ENCODE data around the gene CNOT4.

CNOT4 gene

DNA sequence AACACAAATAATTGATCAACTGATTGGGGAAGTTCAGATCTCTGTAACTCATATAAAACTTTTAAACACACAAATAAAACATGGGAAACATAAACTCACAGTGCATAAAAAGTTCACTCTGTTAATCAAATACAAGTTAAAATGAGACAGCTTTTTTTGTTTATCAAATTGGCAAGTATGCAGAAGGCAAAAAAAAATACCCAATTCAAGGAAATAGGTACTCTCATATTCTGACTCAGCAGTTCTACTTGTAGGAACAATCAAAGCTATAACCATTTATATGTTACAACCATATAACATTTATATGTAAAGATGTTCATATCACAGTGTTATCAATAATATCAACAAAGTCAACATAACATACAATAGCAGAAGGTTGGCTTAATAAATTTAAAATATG lies 102.0 kb downstream of the CNOT4 start:
- no peak overlapping the region for H4K8ac ChIP-seq (ENCODE audit: low read depth, low read length)
- no peaks in the 10 kb centered on the region for H3K9me3 ChIP-seq (replicated peaks in 1 of 2; ENCODE audit: control insufficient read depth in 2 of 2, insufficient read depth in 1 of 2, low read depth in 1 of 2, low read length in 2 of 2)
- H3K27ac ChIP-seq (replicated peaks; ENCODE audit: low read length) = no peak overlapping the region
- H3K4ac ChIP-seq (ENCODE audit: low read length) = no peak overlapping the region
- no peaks in the 10 kb centered on the region for H3K4me1 ChIP-seq (ENCODE audit: control insufficient read depth in 2 of 2, insufficient read depth in 1 of 2, low read depth in 1 of 2, low read length in 2 of 2)
- H3K79me1 ChIP-seq (ENCODE audit: low read depth, low read length) = no peaks in the 10 kb centered on the region
- H3K14ac ChIP-seq (ENCODE audit: low read length) = no peak overlapping the region
- H3K9ac ChIP-seq (ENCODE audit: low read depth, low read length, poor library complexity) = no peak overlapping the region
- no peak overlapping the region for H2BK12ac ChIP-seq (ENCODE audit: low read length)
- H2AFZ ChIP-seq (ENCODE audit: low read length) = no peak overlapping the region
- H2BK5ac ChIP-seq (ENCODE audit: low read length) = no peak overlapping the region
- no peak overlapping the region for H4K91ac ChIP-seq (ENCODE audit: low read depth, low read length, poor library complexity)
- H2BK15ac ChIP-seq (ENCODE audit: low read length) = no peak overlapping the region
- peaks cover 0 to 28% of the 10 kb centered on the region in 2 donors for H3K36me3 ChIP-seq (replicated peaks in 1 of 2; ENCODE audit: control insufficient read depth in 2 of 2, insufficient read depth in 2 of 2, low read length in 2 of 2)
- H2AK5ac ChIP-seq (ENCODE audit: low read depth, low read length) = no peak overlapping the region
- H3K27me3 ChIP-seq (ENCODE audit: control insufficient read depth in 3 of 3, insufficient read depth in 3 of 3, low read depth in 1 of 3, low read length in 3 of 3) = no peaks in the 10 kb centered on the region
- no peak overlapping the region for H3K4me2 ChIP-seq (ENCODE audit: insufficient read depth, low read length, poor library complexity, severe bottlenecking)
- H3K23ac ChIP-seq (ENCODE audit: low read depth, low read length, poor library complexity) = no peak overlapping the region
- no peak overlapping the region for H3K18ac ChIP-seq (ENCODE audit: low read length)
- no peak overlapping the region for H2BK120ac ChIP-seq (ENCODE audit: low read depth, low read length)
- no peak for DNase-seq (ENCODE audit: low spot score)
- no peak overlapping the region for H3K4me3 ChIP-seq (ENCODE audit: low read length in 2 of 2)

GRCh38 chr7:135406918-135407317 lies 103.0 kb downstream of the CNOT4 start:
- Histone ChIP-seq H2BK120ac (ENCODE audit: low read depth, low read length) (no peak overlapping the region), H3K18ac (ENCODE audit: low read length) (no peak overlapping the region), H3K23ac (ENCODE audit: low read depth, low read length, poor library complexity) (no peak overlapping the region), H4K91ac (ENCODE audit: low read depth, low read length, poor library complexity) (no peak overlapping the region), H3K4me3 (ENCODE audit: low read length in 2 of 2) (no peak overlapping the region), H3K14ac (ENCODE audit: low read length) (no peak overlapping the region), H2AK5ac (ENCODE audit: low read depth, low read length) (no peak overlapping the region), H2AFZ (ENCODE audit: low read length) (no peak overlapping the region), H4K8ac (ENCODE audit: low read depth, low read length) (no peak overlapping the region), H3K27me3 (ENCODE audit: control insufficient read depth in 3 of 3, insufficient read depth in 3 of 3, low read depth in 1 of 3, low read length in 3 of 3) (no peaks in the 10 kb centered on the region), H3K4ac (ENCODE audit: low read length) (no peak overlapping the region), H3K4me2 (ENCODE audit: insufficient read depth, low read length, poor library complexity, severe bottlenecking) (no peak overlapping the region), H2BK5ac (ENCODE audit: low read length) (no peak overlapping the region), H3K27ac (replicated peaks; ENCODE audit: low read length) (no peak overlapping the region), H3K9me3 (replicated peaks in 1 of 2; ENCODE audit: control insufficient read depth in 2 of 2, insufficient read depth in 1 of 2, low read depth in 1 of 2, low read length in 2 of 2) (no peaks in the 10 kb centered on the region), H3K79me1 (ENCODE audit: low read depth, low read length) (no peaks in the 10 kb centered on the region), H2BK12ac (ENCODE audit: low read length) (no peak overlapping the region), H3K9ac (ENCODE audit: low read depth, low read length, poor library complexity) (no peak overlapping the region), H3K4me1 (ENCODE audit: control insufficient read depth in 2 of 2, insufficient read depth in 1 of 2, low read depth in 1 of 2, low read length in 2 of 2) (no peaks in the 10 kb centered on the region), H2BK15ac (ENCODE audit: low read length) (no peak overlapping the region), H3K36me3 (replicated peaks in 1 of 2; ENCODE audit: control insufficient read depth in 2 of 2, insufficient read depth in 2 of 2, low read length in 2 of 2) (peaks cover 0 to 21% of the 10 kb centered on the region in 2 donors)
- DNase-seq (ENCODE audit: low spot score) = no peak
- no CpG with 5 or more reads among the region's 3 CpGs for WGBS, 2 donors (ENCODE audit: extremely low coverage in 2 of 2, insufficient read length in 2 of 2, insufficient replicate concordance in 1 of 2)

- Histone ChIP-seq H4K8ac (ENCODE audit: low read depth, low read length) (no peak overlapping the region), H3K23ac (ENCODE audit: low read depth, low read length, poor library complexity) (no peak overlapping the region), H2BK120ac (ENCODE audit: low read depth, low read length) (no peak overlapping the region)
Observed at GRCh38 chr7:135405969-135406368, 103.9 kb downstream of the CNOT4 start.

GRCh38 chr7:135403302-135403701 lies 106.6 kb downstream of the CNOT4 start:
- H3K18ac ChIP-seq (ENCODE audit: low read length) = no peak overlapping the region
- no CpG with 5 or more reads among the region's 3 CpGs for WGBS, 2 donors (ENCODE audit: extremely low coverage in 2 of 2, insufficient read length in 2 of 2, insufficient replicate concordance in 1 of 2)
- H3K27me3 ChIP-seq (ENCODE audit: control insufficient read depth in 3 of 3, insufficient read depth in 3 of 3, low read depth in 1 of 3, low read length in 3 of 3) = no peaks in the 10 kb centered on the region
- no peak overlapping the region for H3K4me2 ChIP-seq (ENCODE audit: insufficient read depth, low read length, poor library complexity, severe bottlenecking)
- no peak overlapping the region for H2AK5ac ChIP-seq (ENCODE audit: low read depth, low read length)
- H3K79me1 ChIP-seq (ENCODE audit: low read depth, low read length) = no peaks in the 10 kb centered on the region
- H3K4me3 ChIP-seq (ENCODE audit: low read length in 2 of 2) = no peak overlapping the region
- no peaks in the 10 kb centered on the region for H3K9me3 ChIP-seq (replicated peaks in 1 of 2; ENCODE audit: control insufficient read depth in 2 of 2, insufficient read depth in 1 of 2, low read depth in 1 of 2, low read length in 2 of 2)
- no peak overlapping the region for H4K91ac ChIP-seq (ENCODE audit: low read depth, low read length, poor library complexity)
- H3K4ac ChIP-seq (ENCODE audit: low read length) = no peak overlapping the region
- DNase-seq (ENCODE audit: low spot score) = no peak
- no peak overlapping the region for H4K8ac ChIP-seq (ENCODE audit: low read depth, low read length)
- H2AFZ ChIP-seq (ENCODE audit: low read length) = no peak overlapping the region
- H3K14ac ChIP-seq (ENCODE audit: low read length) = no peak overlapping the region
- H2BK120ac ChIP-seq (ENCODE audit: low read depth, low read length) = no peak overlapping the region
- no peak overlapping the region for H3K23ac ChIP-seq (ENCODE audit: low read depth, low read length, poor library complexity)
- H2BK12ac ChIP-seq (ENCODE audit: low read length) = no peak overlapping the region
- H3K36me3 ChIP-seq (replicated peaks in 1 of 2; ENCODE audit: control insufficient read depth in 2 of 2, insufficient read depth in 2 of 2, low read length in 2 of 2) = peaks cover 0 to 9% of the 10 kb centered on the region in 2 donors
- H3K9ac ChIP-seq (ENCODE audit: low read depth, low read length, poor library complexity) = no peak overlapping the region
- H2BK15ac ChIP-seq (ENCODE audit: low read length) = no peak overlapping the region
- H3K4me1 ChIP-seq (ENCODE audit: control insufficient read depth in 2 of 2, insufficient read depth in 1 of 2, low read depth in 1 of 2, low read length in 2 of 2) = peaks cover 0 to 4% of the 10 kb centered on the region in 2 donors
- H3K27ac ChIP-seq (replicated peaks; ENCODE audit: low read length) = no peak overlapping the region
- H2BK5ac ChIP-seq (ENCODE audit: low read length) = no peak overlapping the region

More at GRCh38 chr7:135405969-135406368, 103.9 kb downstream of the CNOT4 start:
- Histone ChIP-seq H3K27me3 (ENCODE audit: control insufficient read depth in 3 of 3, insufficient read depth in 3 of 3, low read depth in 1 of 3, low read length in 3 of 3) (no peaks in the 10 kb centered on the region), H3K18ac (ENCODE audit: low read length) (no peak overlapping the region), H3K14ac (ENCODE audit: low read length) (no peak overlapping the region), H2AK5ac (ENCODE audit: low read depth, low read length) (no peak overlapping the region), H3K4me2 (ENCODE audit: insufficient read depth, low read length, poor library complexity, severe bottlenecking) (no peak overlapping the region), H2BK15ac (ENCODE audit: low read length) (no peak overlapping the region), H4K91ac (ENCODE audit: low read depth, low read length, poor library complexity) (no peak overlapping the region), H3K9ac (ENCODE audit: low read depth, low read length, poor library complexity) (no peak overlapping the region), H3K4me1 (ENCODE audit: control insufficient read depth in 2 of 2, insufficient read depth in 1 of 2, low read depth in 1 of 2, low read length in 2 of 2) (no peaks in the 10 kb centered on the region), H3K4ac (ENCODE audit: low read length) (no peak overlapping the region), H3K9me3 (replicated peaks in 1 of 2; ENCODE audit: control insufficient read depth in 2 of 2, insufficient read depth in 1 of 2, low read depth in 1 of 2, low read length in 2 of 2) (no peaks in the 10 kb centered on the region), H3K4me3 (ENCODE audit: low read length in 2 of 2) (no peak overlapping the region), H3K79me1 (ENCODE audit: low read depth, low read length) (no peaks in the 10 kb centered on the region), H2BK12ac (ENCODE audit: low read length) (no peak overlapping the region), H3K36me3 (replicated peaks in 1 of 2; ENCODE audit: control insufficient read depth in 2 of 2, insufficient read depth in 2 of 2, low read length in 2 of 2) (peaks cover 0 to 17% of the 10 kb centered on the region in 2 donors), H2AFZ (ENCODE audit: low read length) (no peak overlapping the region), H2BK5ac (ENCODE audit: low read length) (no peak overlapping the region), H3K27ac (replicated peaks; ENCODE audit: low read length) (no peak overlapping the region)
- no peak for DNase-seq (ENCODE audit: low spot score)
- no CpG with 5 or more reads among the region's 2 CpGs for WGBS, 2 donors (ENCODE audit: extremely low coverage in 2 of 2, insufficient read length in 2 of 2, insufficient replicate concordance in 1 of 2)

Data from neuronal stem cell (in vitro differentiated cells).